ENCODE results near the gene SDCCAG8. TPM values are rescaled to one million over a fixed set of nuclear protein-coding genes. Genes with fewer than 3 reads are reported as not detected.

The SDCCAG8 gene
- total and polyA plus RNA-seq, 2 experiments from 2014 or later, result 28.0 to 66.7 TPM

DNA sequence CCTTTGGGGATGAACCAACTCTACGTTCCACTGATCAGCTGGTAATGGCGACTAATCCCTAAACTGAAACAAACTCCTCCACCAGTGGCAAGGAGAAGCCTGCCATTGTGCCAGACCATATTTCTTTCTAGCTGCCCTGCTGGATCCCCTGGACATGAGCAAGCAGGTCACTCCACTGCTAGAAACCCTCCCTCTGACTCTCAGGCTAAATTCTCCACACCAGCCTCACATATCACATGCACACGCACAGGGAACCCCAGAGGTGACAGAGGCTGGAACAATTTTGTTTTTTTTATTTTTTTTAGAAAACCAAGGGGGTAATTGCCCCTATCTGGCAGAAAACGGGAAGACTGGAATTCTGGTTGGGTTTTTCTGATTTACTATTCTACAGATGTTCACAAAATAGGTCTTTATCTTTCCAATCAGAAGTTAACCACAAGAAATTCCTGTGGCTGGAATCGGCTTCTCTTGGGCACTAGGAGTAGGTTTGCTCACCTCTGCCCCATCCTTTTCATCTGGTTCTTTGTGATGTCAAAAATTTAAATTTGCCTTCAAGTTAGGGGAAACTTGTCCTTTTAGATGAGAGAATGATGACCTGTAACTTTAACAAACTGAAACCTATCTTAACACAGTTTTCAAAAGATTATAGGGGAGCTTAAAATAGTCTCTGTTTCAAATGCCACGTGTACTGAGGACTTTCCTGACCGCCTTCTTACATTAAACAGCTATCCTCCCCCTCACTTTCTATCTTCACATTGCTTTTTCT lies 258.1 kb downstream of the SDCCAG8 start:
- Mint-ChIP-seq H3K36me3 (ENCODE audit: low read depth) (peaks cover 23% of the 10 kb centered on the region), H3K27me3 (ENCODE audit: insufficient read depth, low read depth, poor library complexity) (peaks cover 3% of the 10 kb centered on the region), H3K9me3 (peaks cover 10% of the 10 kb centered on the region), H3K4me1 (peaks cover 16% of the 10 kb centered on the region), H3K4me3 (no peak overlapping the region), H3K27ac (no peak overlapping the region)
- Histone ChIP-seq H3K27ac (ENCODE audit: low read depth) (no peak overlapping the region), H2AFZ (no peak overlapping the region), H4K20me1 (replicated peaks; ENCODE audit: insufficient read depth) (no peaks in the 10 kb centered on the region), H3K27me3 (ENCODE audit: insufficient read depth) (no peaks in the 10 kb centered on the region), H3K4me2 (no peak overlapping the region), H3K4me1 (ENCODE audit: insufficient read depth) (peaks cover 4% of the 10 kb centered on the region; the same call in 1 of the 2 replicates), H3K36me3 (ENCODE audit: insufficient read depth) (no peaks in the 10 kb centered on the region), H3K79me2 (replicated peaks; ENCODE audit: insufficient read depth) (no peaks in the 10 kb centered on the region), H3K4me3 (no peak overlapping the region), H3K9me2 (ENCODE audit: insufficient read depth) (no peaks in the 10 kb centered on the region), H3F3A (replicated peaks; ENCODE audit: low read depth) (no peaks in the 10 kb centered on the region)
- TF ChIP-seq, protein P1, sequence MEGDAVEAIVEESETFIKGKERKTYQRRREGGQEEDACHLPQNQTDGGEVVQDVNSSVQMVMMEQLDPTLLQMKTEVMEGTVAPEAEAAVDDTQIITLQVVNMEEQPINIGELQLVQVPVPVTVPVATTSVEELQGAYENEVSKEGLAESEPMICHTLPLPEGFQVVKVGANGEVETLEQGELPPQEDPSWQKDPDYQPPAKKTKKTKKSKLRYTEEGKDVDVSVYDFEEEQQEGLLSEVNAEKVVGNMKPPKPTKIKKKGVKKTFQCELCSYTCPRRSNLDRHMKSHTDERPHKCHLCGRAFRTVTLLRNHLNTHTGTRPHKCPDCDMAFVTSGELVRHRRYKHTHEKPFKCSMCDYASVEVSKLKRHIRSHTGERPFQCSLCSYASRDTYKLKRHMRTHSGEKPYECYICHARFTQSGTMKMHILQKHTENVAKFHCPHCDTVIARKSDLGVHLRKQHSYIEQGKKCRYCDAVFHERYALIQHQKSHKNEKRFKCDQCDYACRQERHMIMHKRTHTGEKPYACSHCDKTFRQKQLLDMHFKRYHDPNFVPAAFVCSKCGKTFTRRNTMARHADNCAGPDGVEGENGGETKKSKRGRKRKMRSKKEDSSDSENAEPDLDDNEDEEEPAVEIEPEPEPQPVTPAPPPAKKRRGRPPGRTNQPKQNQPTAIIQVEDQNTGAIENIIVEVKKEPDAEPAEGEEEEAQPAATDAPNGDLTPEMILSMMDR (conservative IDR thresholded peaks at IDR 0.05; ENCODE audit: low read depth in 2 of 2), result no peak
- TF ChIP-seq EZH2phosphoT487 (IDR thresholded peaks at IDR 0.05; ENCODE audit: unreplicated experiment) (no peak), ZNF331 (CRISPR knock-in tag; IDR thresholded peaks at IDR 0.05; ENCODE audit: low read depth) (no peak), ZNF114 (CRISPR knock-in tag; IDR thresholded peaks at IDR 0.05) (no peak), JUNB (IDR thresholded peaks at IDR 0.05; ENCODE audit: unreplicated experiment) (no peak), POLR2AphosphoS5 (IDR thresholded peaks at IDR 0.05; ENCODE audit: low read depth) (no peak), NANOG (IDR thresholded peaks at IDR 0.05; ENCODE audit: borderline replicate concordance) (no peak), CREB1 (CRISPR knock-in tag; IDR thresholded peaks at IDR 0.05; ENCODE audit: low read depth) (no peak), STAT1 (IDR thresholded peaks at IDR 0.05; ENCODE audit: unreplicated experiment) (no peak)
- TF ChIP-seq, protein P2, sequence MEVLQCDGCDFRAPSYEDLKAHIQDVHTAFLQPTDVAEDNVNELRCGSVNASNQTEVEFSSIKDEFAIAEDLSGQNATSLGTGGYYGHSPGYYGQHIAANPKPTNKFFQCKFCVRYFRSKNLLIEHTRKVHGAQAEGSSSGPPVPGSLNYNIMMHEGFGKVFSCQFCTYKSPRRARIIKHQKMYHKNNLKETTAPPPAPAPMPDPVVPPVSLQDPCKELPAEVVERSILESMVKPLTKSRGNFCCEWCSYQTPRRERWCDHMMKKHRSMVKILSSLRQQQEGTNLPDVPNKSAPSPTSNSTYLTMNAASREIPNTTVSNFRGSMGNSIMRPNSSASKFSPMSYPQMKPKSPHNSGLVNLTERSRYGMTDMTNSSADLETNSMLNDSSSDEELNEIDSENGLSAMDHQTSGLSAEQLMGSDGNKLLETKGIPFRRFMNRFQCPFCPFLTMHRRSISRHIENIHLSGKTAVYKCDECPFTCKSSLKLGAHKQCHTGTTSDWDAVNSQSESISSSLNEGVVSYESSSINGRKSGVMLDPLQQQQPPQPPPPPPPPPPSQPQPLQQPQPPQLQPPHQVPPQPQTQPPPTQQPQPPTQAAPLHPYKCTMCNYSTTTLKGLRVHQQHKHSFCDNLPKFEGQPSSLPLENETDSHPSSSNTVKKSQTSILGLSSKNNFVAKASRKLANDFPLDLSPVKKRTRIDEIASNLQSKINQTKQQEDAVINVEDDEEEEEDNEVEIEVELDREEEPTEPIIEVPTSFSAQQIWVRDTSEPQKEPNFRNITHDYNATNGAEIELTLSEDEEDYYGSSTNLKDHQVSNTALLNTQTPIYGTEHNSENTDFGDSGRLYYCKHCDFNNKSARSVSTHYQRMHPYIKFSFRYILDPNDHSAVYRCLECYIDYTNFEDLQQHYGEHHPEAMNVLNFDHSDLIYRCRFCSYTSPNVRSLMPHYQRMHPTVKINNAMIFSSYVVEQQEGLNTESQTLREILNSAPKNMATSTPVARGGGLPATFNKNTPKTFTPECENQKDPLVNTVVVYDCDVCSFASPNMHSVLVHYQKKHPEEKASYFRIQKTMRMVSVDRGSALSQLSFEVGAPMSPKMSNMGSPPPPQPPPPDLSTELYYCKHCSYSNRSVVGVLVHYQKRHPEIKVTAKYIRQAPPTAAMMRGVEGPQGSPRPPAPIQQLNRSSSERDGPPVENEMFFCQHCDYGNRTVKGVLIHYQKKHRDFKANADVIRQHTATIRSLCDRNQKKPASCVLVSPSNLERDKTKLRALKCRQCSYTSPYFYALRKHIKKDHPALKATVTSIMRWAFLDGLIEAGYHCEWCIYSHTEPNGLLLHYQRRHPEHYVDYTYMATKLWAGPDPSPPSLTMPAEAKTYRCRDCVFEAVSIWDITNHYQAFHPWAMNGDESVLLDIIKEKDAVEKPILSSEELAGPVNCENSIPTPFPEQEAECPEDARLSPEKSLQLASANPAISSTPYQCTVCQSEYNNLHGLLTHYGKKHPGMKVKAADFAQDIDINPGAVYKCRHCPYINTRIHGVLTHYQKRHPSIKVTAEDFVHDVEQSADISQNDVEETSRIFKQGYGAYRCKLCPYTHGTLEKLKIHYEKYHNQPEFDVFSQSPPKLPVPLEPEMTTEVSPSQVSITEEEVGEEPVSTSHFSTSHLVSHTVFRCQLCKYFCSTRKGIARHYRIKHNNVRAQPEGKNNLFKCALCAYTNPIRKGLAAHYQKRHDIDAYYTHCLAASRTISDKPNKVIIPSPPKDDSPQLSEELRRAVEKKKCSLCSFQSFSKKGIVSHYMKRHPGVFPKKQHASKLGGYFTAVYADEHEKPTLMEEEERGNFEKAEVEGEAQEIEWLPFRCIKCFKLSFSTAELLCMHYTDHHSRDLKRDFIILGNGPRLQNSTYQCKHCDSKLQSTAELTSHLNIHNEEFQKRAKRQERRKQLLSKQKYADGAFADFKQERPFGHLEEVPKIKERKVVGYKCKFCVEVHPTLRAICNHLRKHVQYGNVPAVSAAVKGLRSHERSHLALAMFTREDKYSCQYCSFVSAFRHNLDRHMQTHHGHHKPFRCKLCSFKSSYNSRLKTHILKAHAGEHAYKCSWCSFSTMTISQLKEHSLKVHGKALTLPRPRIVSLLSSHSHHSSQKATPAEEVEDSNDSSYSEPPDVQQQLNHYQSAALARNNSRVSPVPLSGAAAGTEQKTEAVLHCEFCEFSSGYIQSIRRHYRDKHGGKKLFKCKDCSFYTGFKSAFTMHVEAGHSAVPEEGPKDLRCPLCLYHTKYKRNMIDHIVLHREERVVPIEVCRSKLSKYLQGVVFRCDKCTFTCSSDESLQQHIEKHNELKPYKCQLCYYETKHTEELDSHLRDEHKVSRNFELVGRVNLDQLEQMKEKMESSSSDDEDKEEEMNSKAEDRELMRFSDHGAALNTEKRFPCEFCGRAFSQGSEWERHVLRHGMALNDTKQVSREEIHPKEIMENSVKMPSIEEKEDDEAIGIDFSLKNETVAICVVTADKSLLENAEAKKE (CRISPR knock-in tag; IDR thresholded peaks at IDR 0.05), result no peak
- TF ChIP-seq, protein P3, sequence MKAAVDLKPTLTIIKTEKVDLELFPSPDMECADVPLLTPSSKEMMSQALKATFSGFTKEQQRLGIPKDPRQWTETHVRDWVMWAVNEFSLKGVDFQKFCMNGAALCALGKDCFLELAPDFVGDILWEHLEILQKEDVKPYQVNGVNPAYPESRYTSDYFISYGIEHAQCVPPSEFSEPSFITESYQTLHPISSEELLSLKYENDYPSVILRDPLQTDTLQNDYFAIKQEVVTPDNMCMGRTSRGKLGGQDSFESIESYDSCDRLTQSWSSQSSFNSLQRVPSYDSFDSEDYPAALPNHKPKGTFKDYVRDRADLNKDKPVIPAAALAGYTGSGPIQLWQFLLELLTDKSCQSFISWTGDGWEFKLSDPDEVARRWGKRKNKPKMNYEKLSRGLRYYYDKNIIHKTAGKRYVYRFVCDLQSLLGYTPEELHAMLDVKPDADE (IDR thresholded peaks at IDR 0.05), result no peak
- TF ChIP-seq, protein P4, sequence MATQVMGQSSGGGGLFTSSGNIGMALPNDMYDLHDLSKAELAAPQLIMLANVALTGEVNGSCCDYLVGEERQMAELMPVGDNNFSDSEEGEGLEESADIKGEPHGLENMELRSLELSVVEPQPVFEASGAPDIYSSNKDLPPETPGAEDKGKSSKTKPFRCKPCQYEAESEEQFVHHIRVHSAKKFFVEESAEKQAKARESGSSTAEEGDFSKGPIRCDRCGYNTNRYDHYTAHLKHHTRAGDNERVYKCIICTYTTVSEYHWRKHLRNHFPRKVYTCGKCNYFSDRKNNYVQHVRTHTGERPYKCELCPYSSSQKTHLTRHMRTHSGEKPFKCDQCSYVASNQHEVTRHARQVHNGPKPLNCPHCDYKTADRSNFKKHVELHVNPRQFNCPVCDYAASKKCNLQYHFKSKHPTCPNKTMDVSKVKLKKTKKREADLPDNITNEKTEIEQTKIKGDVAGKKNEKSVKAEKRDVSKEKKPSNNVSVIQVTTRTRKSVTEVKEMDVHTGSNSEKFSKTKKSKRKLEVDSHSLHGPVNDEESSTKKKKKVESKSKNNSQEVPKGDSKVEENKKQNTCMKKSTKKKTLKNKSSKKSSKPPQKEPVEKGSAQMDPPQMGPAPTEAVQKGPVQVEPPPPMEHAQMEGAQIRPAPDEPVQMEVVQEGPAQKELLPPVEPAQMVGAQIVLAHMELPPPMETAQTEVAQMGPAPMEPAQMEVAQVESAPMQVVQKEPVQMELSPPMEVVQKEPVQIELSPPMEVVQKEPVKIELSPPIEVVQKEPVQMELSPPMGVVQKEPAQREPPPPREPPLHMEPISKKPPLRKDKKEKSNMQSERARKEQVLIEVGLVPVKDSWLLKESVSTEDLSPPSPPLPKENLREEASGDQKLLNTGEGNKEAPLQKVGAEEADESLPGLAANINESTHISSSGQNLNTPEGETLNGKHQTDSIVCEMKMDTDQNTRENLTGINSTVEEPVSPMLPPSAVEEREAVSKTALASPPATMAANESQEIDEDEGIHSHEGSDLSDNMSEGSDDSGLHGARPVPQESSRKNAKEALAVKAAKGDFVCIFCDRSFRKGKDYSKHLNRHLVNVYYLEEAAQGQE (IDR thresholded peaks at IDR 0.05; ENCODE audit: unreplicated experiment), result no peak
- ATAC-seq (no peak), DNase-seq (ENCODE audit: low spot score) (no peak)

Measured in GM23338 (cell line).